Cardiac fibroblast (primary cell): ENCODE data around the gene ZNF385B.
"Not testable (repeated sequence)": the region's sequence is repeated elsewhere in the genome, so short reads cannot be mapped to it uniquely, and the experiment has no call there.

Source experiments
- DNase-seq, 2 donors: peaks; one replicate each; pipeline versions ENCODE4 v3.0.0 to v3.0.0-alpha.2; 2010; ENCODE audit warnings: low read depth in 2 of 2
- H3K4me3 ChIP-seq, 2 donors: replicated peaks in 1 of 2; 1 replicate in 1 of 2; 2 replicates in 1 of 2; pipeline ENCODE4 v1.5.1; 2011; ENCODE audit warnings: low read depth in 2 of 2, low read length in 2 of 2, mild to moderate bottlenecking in 2 of 2, moderate library complexity in 1 of 2
- CTCF ChIP-seq: IDR thresholded peaks from one replicate; pipeline ENCODE4 v1.5.1; 2011; ENCODE audit warnings: low read depth, mild to moderate bottlenecking, low read length, inconsistent platforms

ZNF385B gene

GRCh38 chr2:179470089-179470488 lies 391.3 kb downstream of the ZNF385B start:
- H3K4me3 ChIP-seq = no peak overlapping the region
- DNase-seq = no peak
- no peak for TF ChIP-seq CTCF

- no peak for DNase-seq
- TF ChIP-seq CTCF = no peak
Observed at GRCh38 chr2:179467960-179468359, 393.5 kb downstream of the ZNF385B start.

GRCh38 chr2:179467111-179467510 lies 394.3 kb downstream of the ZNF385B start:
- H3K4me3 ChIP-seq = no peak overlapping the region
- TF ChIP-seq CTCF = no peak
- DNase-seq = peak in 1 of 2 donors; percentile 64

More at GRCh38 chr2:179467960-179468359, 393.5 kb downstream of the ZNF385B start:
- H3K4me3 ChIP-seq = no peak overlapping the region

- DNase-seq = no peak
- TF ChIP-seq CTCF = no peak
- no peak overlapping the region for H3K4me3 ChIP-seq
Observed at GRCh38 chr2:179461420-179461819, 400.0 kb downstream of the ZNF385B start.

GRCh38 chr2:179460181-179460929 lies 401.1 kb downstream of the ZNF385B start:
- DNase-seq = peak; percentile 90 to 99
- no peak overlapping the region for H3K4me3 ChIP-seq
- no peak for TF ChIP-seq CTCF

- not testable (repeated sequence) for DNase-seq, H3K4me3 ChIP-seq
Observed at GRCh38 chr2:179458113-179458512, 403.3 kb downstream of the ZNF385B start.

GRCh38 chr2:179455824-179456223 lies 405.6 kb downstream of the ZNF385B start:
- no peak for TF ChIP-seq CTCF
- no peak overlapping the region for H3K4me3 ChIP-seq
- peak in 1 of 2 donors; percentile 62 for DNase-seq
